SK-N-SH (cell line): Measurements from ENCODE around the gene IQGAP2. TPM values are rescaled to one million over a fixed set of nuclear protein-coding genes. Genes with fewer than 3 reads are reported as not detected.

Source experiments
- CTCF ChIA-PET: fragments of 300-600, 350-600 bp; formaldehyde crosslinking; extraction: SDS; loops from one replicate; lab custom pipeline; 2021; lab: Yijun Ruan, JAX
- POLR2A ChIA-PET: fragments of 350-600 bp; sonication (Branson Sonifier 250); formaldehyde crosslinking; extraction: SDS; loops from one replicate; lab custom pipeline; 2020; ENCODE audit warnings: antibody characterized with exemption, inconsistent platforms; lab: Yijun Ruan, JAX
- DNase-seq: peaks from one replicate; pipeline ENCODE4 v3.0.0; 2012
- H2AFZ ChIP-seq: fragments of 200-600 bp; sonication (generic); 2 replicates; pipeline ENCODE4 v1.8.1; 2016; ENCODE audit warnings: antibody characterized with exemption, mild to moderate bottlenecking, low read depth
- H3F3A ChIP-seq: fragments of 200-600 bp; sonication (generic); replicated peaks from 2 replicates; pipeline ENCODE3; 2016; ENCODE audit warnings: antibody characterized with exemption, mild to moderate bottlenecking; ENCODE audit not compliant: insufficient read depth
- H3K27ac ChIP-seq, 2 experiments: fragments of 200-500 bp in 1 of 2; fragments of 200-600 bp in 1 of 2; sonication (Bioruptor generic) in 1 of 2; sonication (generic), shearing (Covaris generic) in 1 of 2; 2 replicates each; pipeline versions ENCODE4 v1.5.1 to v1.6.1; 2014 to 2016; ENCODE audit warnings: low read depth in 2 of 2, inconsistent platforms in 1 of 2, low read length in 1 of 2, mild to moderate bottlenecking in 1 of 2, mixed read lengths in 1 of 2
- H3K27me3 ChIP-seq: fragments of 200-600 bp; sonication (generic), shearing (Covaris generic); 2 replicates; pipeline ENCODE4 v1.6.1; 2016; ENCODE audit warnings: mixed run types; ENCODE audit not compliant: insufficient read depth
- H3K36me3 ChIP-seq, 2 experiments: fragments of 200-500 bp in 1 of 2; fragments of 200-600 bp in 1 of 2; sonication (Bioruptor generic) in 1 of 2; sonication (generic) in 1 of 2; replicated peaks in 1 of 2; 2 replicates each; pipeline versions ENCODE3 to v1.5.1; 2014 to 2016; ENCODE audit warnings: low read length in 1 of 2, mild to moderate bottlenecking in 1 of 2; ENCODE audit not compliant: insufficient read depth in 2 of 2, control insufficient read depth in 1 of 2
- H3K4me1 ChIP-seq, 2 experiments: fragments of 200-500 bp in 1 of 2; fragments of 200-600 bp in 1 of 2; sonication (Bioruptor generic) in 1 of 2; sonication (generic), shearing (Covaris generic) in 1 of 2; 2 replicates each; pipeline versions ENCODE4 v1.5.1 to v1.6.1; 2014 to 2016; ENCODE audit warnings: low read depth in 1 of 2, low read length in 1 of 2, mixed run types in 1 of 2; ENCODE audit not compliant: insufficient read depth in 2 of 2, control insufficient read depth in 1 of 2
- H3K4me2 ChIP-seq: fragments of 200-600 bp; sonication (generic), shearing (Covaris generic); 2 replicates; pipeline ENCODE4 v1.6.1; 2017; ENCODE audit warnings: mixed run types
- H3K4me3 ChIP-seq, 2 experiments: fragments of 200-500 bp in 1 of 2; fragments of 200-600 bp in 1 of 2; sonication (Bioruptor generic) in 1 of 2; sonication (generic), shearing (Covaris generic) in 1 of 2; 2 replicates each; pipeline versions ENCODE4 v1.5.1 to v1.8.1; 2014 to 2016; ENCODE audit warnings: low read depth in 2 of 2, inconsistent platforms in 1 of 2, low read length in 1 of 2, mild to moderate bottlenecking in 1 of 2, mixed read lengths in 1 of 2, moderate library complexity in 1 of 2
- H3K79me2 ChIP-seq: fragments of 200-600 bp; sonication (generic); 2 replicates; pipeline ENCODE4 v1.8.1; 2017; ENCODE audit warnings: mild to moderate bottlenecking; ENCODE audit not compliant: insufficient read depth
- H3K9ac ChIP-seq: fragments of 200-600 bp; sonication (generic); 2 replicates; pipeline ENCODE4 v1.6.1; 2017; ENCODE audit warnings: mixed run types
- H3K9me2 ChIP-seq: fragments of 200-600 bp; sonication (generic); 2 replicates; pipeline ENCODE4 v1.6.1; 2017; ENCODE audit warnings: mixed run types
- H3K9me3 ChIP-seq: fragments of 200-600 bp; sonication (generic); 2 replicates; pipeline ENCODE4 v1.6.1; 2017; ENCODE audit warnings: mixed run types, mild to moderate bottlenecking, moderate library complexity
- H4K20me1 ChIP-seq: fragments of 200-600 bp; sonication (generic); 2 replicates; pipeline ENCODE4 v1.6.1; 2017; ENCODE audit warnings: mild to moderate bottlenecking, mixed run types; ENCODE audit not compliant: insufficient read depth
- CHD2 ChIP-seq: fragments of 150-350 bp; IDR thresholded peaks from 2 replicates; pipeline ENCODE4 v1.6.1; 2018; ENCODE audit warnings: low read length; ENCODE audit not compliant: partially characterized antibody
- EZH2phosphoT487 ChIP-seq: fragments of 200-600 bp; sonication (generic); IDR thresholded peaks from 2 replicates; pipeline ENCODE4 v1.6.1; 2017; ENCODE audit warnings: low read depth, mixed run types, mild to moderate bottlenecking, antibody characterized with exemption, moderate library complexity, borderline replicate concordance
- FOSL2 ChIP-seq: IDR thresholded peaks from 2 replicates; pipeline ENCODE4 v1.4.0; 2012; ENCODE audit warnings: low read depth, mild to moderate bottlenecking, moderate library complexity, borderline replicate concordance
- FOXJ3 ChIP-seq: sonication (generic); formaldehyde crosslinking; IDR thresholded peaks from 2 replicates; pipeline ENCODE4 v1.5.1; 2020; ENCODE audit warnings: mild to moderate bottlenecking, missing genetic modification reagents
- GABPA ChIP-seq: IDR thresholded peaks from 2 replicates; pipeline ENCODE4 v1.4.0; 2012; ENCODE audit warnings: low read depth, mild to moderate bottlenecking
- NFIC ChIP-seq: IDR thresholded peaks from 2 replicates; pipeline ENCODE4 v1.4.0; 2012; ENCODE audit warnings: borderline replicate concordance
- NRF1 ChIP-seq: IDR thresholded peaks from 2 replicates; pipeline ENCODE4 v1.6.1; 2012; ENCODE audit warnings: low read depth, mild to moderate bottlenecking, low read length
- RAD21 ChIP-seq: IDR thresholded peaks from 2 replicates; pipeline ENCODE4 v1.6.1; 2012; ENCODE audit warnings: mild to moderate bottlenecking, low read length
- RCOR1 ChIP-seq: fragments of 150-350 bp; IDR thresholded peaks from 2 replicates; pipeline ENCODE4 v1.6.1; 2017; ENCODE audit warnings: antibody characterized with exemption, low read length
- RXRA ChIP-seq: IDR thresholded peaks from 2 replicates; pipeline ENCODE4 v1.4.0; 2012; ENCODE audit warnings: low read depth, mild to moderate bottlenecking, borderline replicate concordance
- SMC3 ChIP-seq: IDR thresholded peaks from 2 replicates; pipeline ENCODE4 v1.6.1; 2012; ENCODE audit warnings: low read depth, low read length, improper control_type of control experiment
- TAF1 ChIP-seq: IDR thresholded peaks from 2 replicates; pipeline ENCODE4 v1.6.1; 2012; ENCODE audit warnings: low read depth, mild to moderate bottlenecking, low read length, moderate library complexity, borderline replicate concordance
- TCF12 ChIP-seq: IDR thresholded peaks from 2 replicates; pipeline ENCODE4 v1.4.0; 2012
- YY1 ChIP-seq: IDR thresholded peaks from 2 replicates; pipeline ENCODE4 v1.4.0; 2012; ENCODE audit warnings: low read depth, mild to moderate bottlenecking
- WGBS: methylation state at CpG from one replicate; pipeline ENCODE4 v1.1.6; 2017; ENCODE audit warnings: low lambda C conversion rate; 5-methylcytosine and 5-hydroxymethylcytosine counted together
- polyA plus RNA-seq, 3 experiments: library from polyadenylated mRNA; depleted of rRNA; stranded (reverse); fragments of >200 nt; gene quantifications; 2 replicates each; pipeline ENCODE4 v1.2.3, GENCODE V29; 2012
- TF ChIP-seq, protein P1 (sequence below): IDR thresholded peaks from 2 replicates; pipeline ENCODE4 v1.6.1; 2012; ENCODE audit warnings: mild to moderate bottlenecking, low read depth, low read length, moderate library complexity

IQGAP2 gene
- polyA plus RNA-seq, 1 of the 3 experiments (the other 2 are of a cell fraction): 2.1 TPM

DNA sequence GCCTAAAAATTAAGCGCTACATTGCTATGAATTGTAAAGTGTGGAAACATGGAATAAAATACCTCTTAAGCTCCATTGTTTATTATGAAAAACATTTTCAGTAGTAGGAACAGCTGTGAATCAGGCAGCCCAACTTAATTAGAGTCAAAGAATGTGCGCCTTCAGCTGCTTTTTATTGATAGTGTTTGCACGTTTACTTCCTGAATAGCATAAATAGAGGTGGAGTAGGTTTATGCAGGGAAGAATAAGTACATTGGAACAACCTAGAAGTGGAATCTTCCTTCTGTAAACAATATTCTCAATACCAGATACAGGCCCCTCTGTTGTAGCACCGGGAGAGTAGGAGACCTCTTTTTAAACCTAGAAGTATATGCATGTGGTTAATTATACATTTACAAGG lies 79.9 kb downstream of the IQGAP2 start:
- CTCF ChIA-PET: no interaction called here
- no peak overlapping the region for H3K4me3 ChIP-seq

DNA sequence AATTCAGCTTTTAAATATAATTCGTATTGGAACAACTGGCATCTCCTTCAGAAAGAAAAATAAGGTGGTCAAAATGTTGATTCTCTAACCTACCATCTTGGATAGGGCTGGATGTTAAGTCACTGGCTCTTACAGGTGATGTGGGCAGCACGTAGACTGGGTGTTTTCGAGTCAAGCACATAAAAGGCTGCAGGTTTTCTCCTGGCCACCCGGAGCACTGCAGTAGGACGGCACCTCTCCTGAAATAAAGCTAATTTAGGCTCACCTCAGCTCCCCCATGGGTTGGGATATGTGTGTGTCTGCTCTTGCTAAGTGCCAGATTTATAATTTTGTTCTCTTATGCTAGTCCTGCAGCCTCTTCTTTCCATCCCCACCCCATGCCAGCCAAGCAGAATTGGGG lies 80.3 kb downstream of the IQGAP2 start:
- Histone ChIP-seq H3K27me3 (no peaks in the 10 kb centered on the region), H3K4me3 (no peak overlapping the region), H3K9me2 (no peaks in the 10 kb centered on the region), H3K4me1 (no peaks in the 10 kb centered on the region; a peak in 2 of 4 replicates), H3K9me3 (no peaks in the 10 kb centered on the region), H4K20me1 (no peaks in the 10 kb centered on the region), H2AFZ (no peak overlapping the region), H3K27ac (no peak overlapping the region), H3K9ac (no peak overlapping the region), H3K79me2 (no peaks in the 10 kb centered on the region), H3F3A (no peaks in the 10 kb centered on the region), H3K4me2 (no peak overlapping the region), H3K36me3 (no peaks in the 10 kb centered on the region)
- ChIA-PET CTCF (interaction anchor here (0.6 kb wide), 1 partner anchor 1068 kb away, joined by 3 read pairs; no protein-coding TSS in a partner anchor), POLR2A (no interaction called here)
- TF ChIP-seq RAD21 (no peak), NFIC (no peak), FOXJ3 (no peak), EZH2phosphoT487 (no peak), YY1 (no peak), SMC3 (no peak), TAF1 (no peak)
- 77% methylated on average over 5 of the region's 5 CpGs for WGBS
- no peak for DNase-seq

More for the DNA sequence above, 79.9 kb downstream of the IQGAP2 start:
- TF ChIP-seq RXRA (no peak), FOXJ3 (no peak)
- Histone ChIP-seq H3K9me3 (no peaks in the 10 kb centered on the region), H3K27me3 (no peaks in the 10 kb centered on the region), H4K20me1 (no peaks in the 10 kb centered on the region), H3K4me2 (no peak overlapping the region), H3K79me2 (no peaks in the 10 kb centered on the region), H3K36me3 (no peaks in the 10 kb centered on the region), H3K27ac (no peak overlapping the region), H2AFZ (no peak overlapping the region), H3F3A (no peaks in the 10 kb centered on the region), H3K9me2 (no peaks in the 10 kb centered on the region), H3K4me1 (no peaks in the 10 kb centered on the region; a peak in 2 of 4 replicates), H3K9ac (no peak overlapping the region)
- POLR2A ChIA-PET: no interaction called here
- 73% methylated on average over 4 of the region's 4 CpGs for WGBS
- no peak for DNase-seq

DNA sequence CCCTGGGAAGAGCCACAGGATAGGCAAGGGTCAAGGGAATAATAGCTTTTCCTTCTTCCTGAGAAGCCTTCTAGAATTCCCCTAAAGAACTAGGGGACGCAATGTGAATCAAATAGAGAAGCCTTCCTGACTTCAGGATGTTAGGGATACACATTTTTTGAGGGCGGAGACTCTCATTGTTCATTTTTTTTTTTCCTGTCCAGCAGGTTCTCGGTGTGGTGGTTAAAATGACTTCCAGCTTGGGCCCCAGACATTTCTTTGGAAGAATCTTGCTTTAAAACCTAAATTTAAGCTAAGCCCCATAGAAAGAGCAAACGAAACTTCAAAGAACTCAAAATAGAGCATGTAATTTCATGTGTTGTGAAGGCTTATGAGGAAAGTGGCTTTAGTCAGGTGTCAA lies 80.8 kb downstream of the IQGAP2 start:
- TF ChIP-seq CHD2 (no peak), RCOR1 (no peak), TCF12 (no peak), GABPA (no peak), FOSL2 (no peak), RXRA (no peak), NRF1 (no peak)
- TF ChIP-seq, protein P1, sequence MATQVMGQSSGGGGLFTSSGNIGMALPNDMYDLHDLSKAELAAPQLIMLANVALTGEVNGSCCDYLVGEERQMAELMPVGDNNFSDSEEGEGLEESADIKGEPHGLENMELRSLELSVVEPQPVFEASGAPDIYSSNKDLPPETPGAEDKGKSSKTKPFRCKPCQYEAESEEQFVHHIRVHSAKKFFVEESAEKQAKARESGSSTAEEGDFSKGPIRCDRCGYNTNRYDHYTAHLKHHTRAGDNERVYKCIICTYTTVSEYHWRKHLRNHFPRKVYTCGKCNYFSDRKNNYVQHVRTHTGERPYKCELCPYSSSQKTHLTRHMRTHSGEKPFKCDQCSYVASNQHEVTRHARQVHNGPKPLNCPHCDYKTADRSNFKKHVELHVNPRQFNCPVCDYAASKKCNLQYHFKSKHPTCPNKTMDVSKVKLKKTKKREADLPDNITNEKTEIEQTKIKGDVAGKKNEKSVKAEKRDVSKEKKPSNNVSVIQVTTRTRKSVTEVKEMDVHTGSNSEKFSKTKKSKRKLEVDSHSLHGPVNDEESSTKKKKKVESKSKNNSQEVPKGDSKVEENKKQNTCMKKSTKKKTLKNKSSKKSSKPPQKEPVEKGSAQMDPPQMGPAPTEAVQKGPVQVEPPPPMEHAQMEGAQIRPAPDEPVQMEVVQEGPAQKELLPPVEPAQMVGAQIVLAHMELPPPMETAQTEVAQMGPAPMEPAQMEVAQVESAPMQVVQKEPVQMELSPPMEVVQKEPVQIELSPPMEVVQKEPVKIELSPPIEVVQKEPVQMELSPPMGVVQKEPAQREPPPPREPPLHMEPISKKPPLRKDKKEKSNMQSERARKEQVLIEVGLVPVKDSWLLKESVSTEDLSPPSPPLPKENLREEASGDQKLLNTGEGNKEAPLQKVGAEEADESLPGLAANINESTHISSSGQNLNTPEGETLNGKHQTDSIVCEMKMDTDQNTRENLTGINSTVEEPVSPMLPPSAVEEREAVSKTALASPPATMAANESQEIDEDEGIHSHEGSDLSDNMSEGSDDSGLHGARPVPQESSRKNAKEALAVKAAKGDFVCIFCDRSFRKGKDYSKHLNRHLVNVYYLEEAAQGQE: no peak
- no peaks in the 10 kb centered on the region for H3K9me3 ChIP-seq
- POLR2A ChIA-PET: no interaction called here
- CTCF ChIA-PET: interaction anchor here (0.6 to 1.2 kb wide), 2 partner anchors 14 to 1069 kb away, joined by 3 read pairs; no protein-coding TSS in a partner anchor
- no peaks in the 10 kb centered on the region for H3K27me3 ChIP-seq
- no peaks in the 10 kb centered on the region for H3F3A ChIP-seq
- H3K36me3 ChIP-seq: no peaks in the 10 kb centered on the region
- WGBS: 73% methylated on average over 4 of the region's 4 CpGs
- no peak overlapping the region for H3K4me3 ChIP-seq
- no peak for DNase-seq
- peaks cover 0 to 1% of the 10 kb centered on the region in 2 experiments; a peak in 2 of 4 replicates for H3K4me1 ChIP-seq
- no peaks in the 10 kb centered on the region for H3K9me2 ChIP-seq
- no peak overlapping the region for H3K4me2 ChIP-seq
- no peak overlapping the region for H3K27ac ChIP-seq
- no peaks in the 10 kb centered on the region for H3K79me2 ChIP-seq
- H3K9ac ChIP-seq: no peak overlapping the region
- H4K20me1 ChIP-seq: no peaks in the 10 kb centered on the region
- no peak overlapping the region for H2AFZ ChIP-seq
